Coronary artery (tissue), 2 donors: ENCODE measurements around the gene IL2RA.
A peak's percentile ranks its signal among the peaks of the same experiment; 100 is the strongest.

Source experiments
- DNase-seq: peaks from one replicate; pipeline ENCODE4 v3.0.0-alpha.2; 2017; ENCODE audit warnings: low spot score
- H3K27ac ChIP-seq, 2 donors: fragments of 200-600 bp; sonication (generic); one replicate each; pipeline ENCODE4 v1.5.1; 2016 to 2019
- H3K4me3 ChIP-seq: fragments of 200-600 bp; sonication (generic); 2 replicates; pipeline ENCODE4 v1.5.1; 2016; ENCODE audit warnings: mild to moderate bottlenecking, moderate library complexity
- TF ChIP-seq, protein P1 (sequence below): fragments of 200-600 bp; sonication (generic); IDR thresholded peaks from one replicate; pipeline ENCODE4 v1.5.1; 2019; ENCODE audit warnings: antibody characterized with exemption

IL2RA gene

DNA sequence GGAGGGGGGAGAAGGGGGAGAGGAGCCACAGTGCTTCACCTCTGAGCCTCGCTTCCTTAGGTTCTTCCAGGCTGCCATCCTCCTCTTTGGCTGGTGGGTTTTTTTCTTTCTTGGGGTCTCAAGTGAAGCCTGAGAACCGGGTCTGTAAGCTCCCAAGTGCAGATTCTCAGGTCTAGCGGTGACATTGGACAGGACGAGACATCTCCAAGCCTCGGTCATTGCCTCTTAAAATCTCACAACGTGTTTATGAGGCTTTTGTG lies 84.0 kb downstream of the IL2RA start:
- Histone ChIP-seq H3K4me3 (peak overlapping the region; percentile 94), H3K27ac (peak overlapping the region; percentile 93 to 96)
- no peak for DNase-seq
- TF ChIP-seq, protein P1, sequence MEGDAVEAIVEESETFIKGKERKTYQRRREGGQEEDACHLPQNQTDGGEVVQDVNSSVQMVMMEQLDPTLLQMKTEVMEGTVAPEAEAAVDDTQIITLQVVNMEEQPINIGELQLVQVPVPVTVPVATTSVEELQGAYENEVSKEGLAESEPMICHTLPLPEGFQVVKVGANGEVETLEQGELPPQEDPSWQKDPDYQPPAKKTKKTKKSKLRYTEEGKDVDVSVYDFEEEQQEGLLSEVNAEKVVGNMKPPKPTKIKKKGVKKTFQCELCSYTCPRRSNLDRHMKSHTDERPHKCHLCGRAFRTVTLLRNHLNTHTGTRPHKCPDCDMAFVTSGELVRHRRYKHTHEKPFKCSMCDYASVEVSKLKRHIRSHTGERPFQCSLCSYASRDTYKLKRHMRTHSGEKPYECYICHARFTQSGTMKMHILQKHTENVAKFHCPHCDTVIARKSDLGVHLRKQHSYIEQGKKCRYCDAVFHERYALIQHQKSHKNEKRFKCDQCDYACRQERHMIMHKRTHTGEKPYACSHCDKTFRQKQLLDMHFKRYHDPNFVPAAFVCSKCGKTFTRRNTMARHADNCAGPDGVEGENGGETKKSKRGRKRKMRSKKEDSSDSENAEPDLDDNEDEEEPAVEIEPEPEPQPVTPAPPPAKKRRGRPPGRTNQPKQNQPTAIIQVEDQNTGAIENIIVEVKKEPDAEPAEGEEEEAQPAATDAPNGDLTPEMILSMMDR: no peak

DNA sequence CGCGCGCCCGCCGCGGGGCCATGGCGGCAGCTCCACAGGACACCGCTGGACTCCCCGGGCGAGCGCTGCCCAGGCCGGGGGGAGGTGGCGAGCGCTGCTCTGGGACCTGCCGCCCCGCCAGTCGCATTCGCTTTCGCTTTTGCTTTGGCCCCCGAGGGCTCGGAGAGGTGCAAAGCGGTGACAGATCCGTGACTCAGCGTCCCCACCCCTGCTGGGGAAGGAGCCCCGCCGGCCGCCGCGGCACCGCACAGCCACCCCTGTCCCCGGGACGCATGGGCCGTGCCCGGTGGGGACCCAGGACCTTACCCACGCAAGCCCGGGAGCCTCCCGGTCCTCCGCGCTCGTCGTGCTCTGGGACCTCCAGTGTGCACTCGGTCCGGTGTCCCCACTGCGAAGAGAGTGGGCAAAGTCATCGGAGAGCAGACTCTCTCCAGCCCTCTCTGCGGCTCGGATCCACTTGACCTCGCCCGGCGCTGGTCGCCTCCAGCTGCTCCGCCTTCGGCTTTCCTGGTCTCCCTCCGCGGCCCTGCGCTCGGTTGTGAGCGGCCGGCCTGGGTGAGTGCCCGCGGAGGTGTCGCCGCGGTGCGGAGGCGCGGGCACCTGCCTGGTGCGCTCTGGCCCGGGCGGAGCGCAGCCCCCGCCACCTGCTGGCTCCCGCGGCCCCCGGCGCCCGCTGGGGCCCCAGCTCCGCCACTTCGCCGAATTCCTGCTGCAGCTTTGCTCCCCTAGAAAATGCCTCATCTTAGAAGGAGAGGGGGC lies 84.5 kb downstream of the IL2RA start, which contains the start of gene IL15RA:
Gene IL15RA, minus strand, starts transcription at position 73 of the 759 bp plus-strand sequence. Its CDS starts 51 bp downstream, at position 22.
- Histone ChIP-seq H3K27ac (peak within 1 kb of the TSS; percentile 93 to 96), H3K4me3 (peak within 1 kb of the TSS; percentile 94)
- DNase-seq: peak; percentile 85
- TF ChIP-seq, protein P1: no peak

DNA sequence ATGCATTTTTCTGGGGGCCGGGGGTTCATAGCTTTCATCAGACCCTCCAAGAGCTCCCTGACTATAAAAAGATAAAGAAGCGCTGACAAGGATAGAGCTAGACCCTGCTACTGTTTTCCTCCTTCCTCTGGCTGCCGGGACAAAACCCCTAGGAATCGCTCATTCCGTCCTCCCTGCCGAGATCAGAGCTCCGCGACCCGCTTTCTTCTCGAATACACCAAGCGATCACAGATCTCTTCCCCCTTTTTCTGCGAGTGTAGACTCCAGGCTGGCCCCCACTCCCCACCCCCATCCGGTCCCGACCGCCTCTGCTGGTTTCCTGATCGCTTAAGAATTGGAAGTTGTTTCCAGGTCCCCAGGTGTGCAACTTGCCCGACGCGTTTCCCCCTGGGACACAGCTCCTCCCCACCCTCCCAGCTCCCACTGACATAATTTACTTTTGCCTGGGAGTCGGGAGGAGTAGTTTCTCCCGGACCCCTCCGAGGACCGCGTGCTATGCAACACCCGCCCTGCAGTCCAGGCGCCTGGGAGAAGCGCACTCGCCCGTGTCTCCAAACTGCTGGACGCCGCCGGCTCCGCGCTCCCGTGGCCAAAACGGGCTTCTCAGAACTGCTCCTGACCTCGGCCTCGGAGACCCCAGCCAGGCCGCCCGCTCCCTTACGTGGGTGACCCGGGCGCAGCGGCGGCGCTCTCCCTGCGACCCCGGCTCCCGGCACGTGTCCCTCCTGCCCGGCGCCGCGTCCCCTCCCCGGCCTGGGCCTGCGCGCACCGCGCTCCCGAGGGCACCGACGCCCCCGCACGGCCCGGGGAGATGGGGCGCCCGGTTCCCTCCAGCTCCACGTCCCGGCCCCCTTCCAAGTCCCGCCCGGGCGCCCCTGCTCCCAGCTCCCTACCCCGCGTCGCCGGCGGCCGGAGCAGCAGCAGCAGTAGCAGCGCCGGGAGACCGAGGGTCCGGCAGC lies 85.4 kb downstream of the IL2RA start:
- Histone ChIP-seq H3K27ac (peak overlapping the region; percentile 93 to 96), H3K4me3 (peak overlapping the region; percentile 94)
- TF ChIP-seq, protein P1: no peak
- no peak for DNase-seq

DNA sequence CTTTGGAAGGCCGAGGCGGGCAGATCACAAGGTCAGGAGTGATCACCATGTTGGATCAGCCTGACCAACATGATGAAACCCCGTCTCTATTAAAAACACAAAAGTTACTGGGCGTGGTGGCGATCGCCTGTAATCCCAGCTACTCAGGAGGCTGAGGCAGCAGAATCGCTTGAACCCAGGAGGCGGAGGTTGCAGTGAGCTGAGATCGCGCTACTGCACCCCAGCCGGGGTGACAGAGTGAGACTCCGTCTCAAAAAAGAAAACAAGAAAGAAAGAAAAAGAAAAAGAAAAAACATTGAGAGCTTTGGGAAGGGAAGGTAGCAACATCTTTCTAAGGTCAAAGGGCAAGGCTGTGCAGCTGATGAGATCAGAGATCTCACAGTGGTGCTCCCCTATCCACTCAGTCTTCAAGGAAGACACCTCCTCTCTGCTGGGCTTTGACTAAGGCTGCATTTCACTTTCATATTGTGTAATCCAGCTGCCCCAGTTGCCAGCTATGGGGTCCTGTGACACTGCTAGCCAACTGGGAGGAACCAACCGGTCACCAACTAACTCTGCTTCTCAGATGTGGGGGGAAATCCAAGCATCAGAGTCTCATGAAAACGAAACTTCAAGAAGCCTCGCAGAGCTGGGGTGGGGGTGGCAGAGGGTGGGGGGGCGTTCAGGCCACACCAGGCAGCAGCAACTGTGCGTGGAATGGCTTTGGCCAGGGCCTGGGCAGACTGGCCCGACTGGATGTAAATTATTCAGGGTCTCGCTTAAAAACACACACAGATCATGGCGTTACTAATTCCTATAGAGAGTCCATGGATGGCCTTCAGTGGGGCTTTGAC lies 86.3 kb downstream of the IL2RA start:
- Histone ChIP-seq H3K4me3 (peak overlapping the region; percentile 94), H3K27ac (peak overlapping the region; percentile 93 to 96)
- no peak for DNase-seq
- TF ChIP-seq, protein P1: no peak

DNA sequence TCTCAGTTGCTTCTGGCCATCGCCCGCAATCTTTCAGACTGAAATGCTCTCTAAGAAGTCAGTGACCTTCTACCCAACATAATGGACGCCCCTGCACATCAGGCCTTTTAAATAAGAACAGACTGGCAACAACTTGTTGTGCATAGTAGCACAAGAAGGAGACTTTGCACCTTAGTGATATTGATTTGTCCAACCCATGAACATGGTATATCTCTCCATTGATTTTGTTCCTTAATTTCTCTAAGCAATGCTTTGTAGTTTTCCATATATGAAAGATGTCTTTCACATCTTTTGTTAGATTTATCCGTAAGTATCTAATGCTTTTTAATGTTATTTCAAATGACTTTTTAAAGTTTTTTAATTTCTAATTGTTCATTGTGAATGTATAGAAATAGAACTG lies 89.1 kb downstream of the IL2RA start:
- DNase-seq: no peak
- H3K27ac ChIP-seq: no peak overlapping the region
- TF ChIP-seq, protein P1: no peak
- no peak overlapping the region for H3K4me3 ChIP-seq

DNA sequence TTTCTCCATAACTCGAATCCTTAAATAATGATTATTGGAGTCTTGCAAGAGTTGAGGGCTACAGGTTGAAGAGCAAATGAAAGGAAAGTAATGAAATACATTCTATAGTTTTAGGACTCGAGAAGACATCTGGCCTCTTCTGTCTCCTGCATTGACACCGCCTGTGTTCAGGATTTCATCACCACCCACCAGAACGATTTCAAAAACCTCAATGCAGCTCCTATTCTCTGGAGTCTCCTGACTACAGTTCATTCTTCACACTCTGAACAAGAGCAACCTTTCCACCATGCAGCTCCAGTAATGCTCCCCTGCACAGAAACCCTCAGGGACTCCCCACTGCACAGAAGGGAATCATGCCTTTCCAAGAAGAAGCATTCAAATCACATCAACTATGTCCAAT lies 90.3 kb downstream of the IL2RA start:
- TF ChIP-seq, protein P1: no peak
- Histone ChIP-seq H3K4me3 (no peak overlapping the region), H3K27ac (peak overlapping the region; percentile 40 to 53)
- DNase-seq: no peak
